ENCODE measurements around the gene ASCC1.

- no peak for TF ChIP-seq EZH2phosphoT487 (IDR thresholded peaks at IDR 0.05; ENCODE audit: low read depth, severe bottlenecking, unreplicated experiment)
- TF ChIP-seq CTCF (IDR thresholded peaks at IDR 0.05; ENCODE audit: poor library complexity): no peak
Observed at GRCh38 chr10:72116372-72116771, 99.7 kb downstream of the ASCC1 start.
